Measurements from ENCODE around the gene LHX2. TPM values are rescaled to one million over a fixed set of nuclear protein-coding genes. Genes with fewer than 3 reads are reported as not detected.

LHX2 gene
- total RNA-seq, 1 donor from 2014 or later = not detected

DNA sequence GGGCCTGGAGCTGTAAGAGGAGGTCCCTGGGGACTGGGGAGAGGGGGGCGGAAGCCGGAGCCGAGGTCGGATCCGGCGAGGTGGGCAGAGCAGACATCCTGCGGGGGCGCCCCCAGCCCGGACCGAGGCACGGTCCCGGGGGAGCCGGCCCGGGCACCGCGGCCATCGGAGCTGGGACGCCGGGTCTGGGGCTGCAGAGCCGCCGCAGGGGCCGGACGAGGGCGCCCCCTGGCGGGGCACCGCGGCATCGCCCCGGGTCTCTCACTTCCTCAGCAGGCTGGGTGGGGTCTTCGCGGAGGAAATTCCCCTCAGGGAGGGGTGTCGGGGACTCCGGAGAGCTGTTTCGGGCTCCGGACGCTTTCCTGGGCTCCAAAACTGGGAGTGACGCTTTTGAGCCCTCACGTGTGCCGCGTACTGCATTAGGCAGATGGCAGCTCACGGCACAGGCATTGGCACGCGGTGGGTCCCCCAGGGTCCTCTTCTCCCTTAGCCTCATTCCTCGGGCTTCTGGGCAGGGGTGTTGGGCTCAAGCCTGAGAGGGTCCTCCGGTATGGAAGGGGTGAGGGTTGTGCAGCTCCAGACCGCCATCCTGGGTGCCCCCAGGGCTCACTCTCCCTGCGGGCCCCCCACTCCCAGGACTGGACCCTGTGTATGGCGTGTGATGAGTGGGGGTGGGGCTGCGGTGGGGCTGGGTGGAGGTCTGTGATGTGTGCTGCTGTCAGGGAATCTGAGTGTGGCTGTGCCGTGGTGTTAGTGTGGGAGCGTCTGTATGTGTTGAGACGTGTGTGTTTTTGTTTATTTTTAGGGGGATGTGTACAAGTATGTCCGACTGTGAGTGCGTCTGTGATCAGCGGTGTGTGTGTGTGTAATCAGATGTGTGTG is 29.6 kb downstream of the LHX2 start:
- no peak overlapping the region for H3K27ac Mint-ChIP-seq (ENCODE audit: unreplicated experiment)
- no peaks in the 10 kb centered on the region for H3K36me3 Mint-ChIP-seq (ENCODE audit: unreplicated experiment)
- TF ChIP-seq, protein P1, sequence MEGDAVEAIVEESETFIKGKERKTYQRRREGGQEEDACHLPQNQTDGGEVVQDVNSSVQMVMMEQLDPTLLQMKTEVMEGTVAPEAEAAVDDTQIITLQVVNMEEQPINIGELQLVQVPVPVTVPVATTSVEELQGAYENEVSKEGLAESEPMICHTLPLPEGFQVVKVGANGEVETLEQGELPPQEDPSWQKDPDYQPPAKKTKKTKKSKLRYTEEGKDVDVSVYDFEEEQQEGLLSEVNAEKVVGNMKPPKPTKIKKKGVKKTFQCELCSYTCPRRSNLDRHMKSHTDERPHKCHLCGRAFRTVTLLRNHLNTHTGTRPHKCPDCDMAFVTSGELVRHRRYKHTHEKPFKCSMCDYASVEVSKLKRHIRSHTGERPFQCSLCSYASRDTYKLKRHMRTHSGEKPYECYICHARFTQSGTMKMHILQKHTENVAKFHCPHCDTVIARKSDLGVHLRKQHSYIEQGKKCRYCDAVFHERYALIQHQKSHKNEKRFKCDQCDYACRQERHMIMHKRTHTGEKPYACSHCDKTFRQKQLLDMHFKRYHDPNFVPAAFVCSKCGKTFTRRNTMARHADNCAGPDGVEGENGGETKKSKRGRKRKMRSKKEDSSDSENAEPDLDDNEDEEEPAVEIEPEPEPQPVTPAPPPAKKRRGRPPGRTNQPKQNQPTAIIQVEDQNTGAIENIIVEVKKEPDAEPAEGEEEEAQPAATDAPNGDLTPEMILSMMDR (IDR thresholded peaks at IDR 0.05) = peak; percentile 97
- peak; percentile 90 for DNase-seq (ENCODE audit: extremely low spot score, unreplicated experiment)
- H3K9me3 Mint-ChIP-seq (ENCODE audit: unreplicated experiment) = no peaks in the 10 kb centered on the region
- peak overlapping the region; percentile 55 for H3K4me3 Mint-ChIP-seq (ENCODE audit: unreplicated experiment)
- peaks cover 59% of the 10 kb centered on the region for H3K27me3 Mint-ChIP-seq (ENCODE audit: unreplicated experiment)
- H3K4me1 Mint-ChIP-seq (ENCODE audit: unreplicated experiment) = peaks cover 12% of the 10 kb centered on the region

DNA sequence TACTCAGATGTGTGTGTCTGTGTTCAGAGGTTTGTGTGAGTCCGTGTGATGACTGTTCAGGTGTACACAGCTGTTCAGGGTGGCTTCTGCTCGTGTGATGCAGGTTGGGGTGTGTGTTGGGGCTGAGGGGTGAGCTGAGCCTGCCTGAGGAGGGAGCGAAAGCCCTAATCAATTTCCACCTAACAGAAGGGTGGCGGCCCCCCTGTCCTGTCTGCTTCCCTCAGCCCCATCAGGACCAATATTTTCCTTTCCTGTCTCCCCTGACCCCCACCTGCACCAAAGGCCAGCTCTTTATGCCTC is 30.2 kb downstream of the LHX2 start:
- Mint-ChIP-seq H3K4me3 (ENCODE audit: unreplicated experiment) (peak overlapping the region; percentile 10), H3K9me3 (ENCODE audit: unreplicated experiment) (no peaks in the 10 kb centered on the region), H3K36me3 (ENCODE audit: unreplicated experiment) (no peaks in the 10 kb centered on the region), H3K27me3 (ENCODE audit: unreplicated experiment) (peaks cover 62% of the 10 kb centered on the region), H3K27ac (ENCODE audit: unreplicated experiment) (no peak overlapping the region), H3K4me1 (ENCODE audit: unreplicated experiment) (peaks cover 12% of the 10 kb centered on the region)
- TF ChIP-seq, protein P1 (IDR thresholded peaks at IDR 0.05) = no peak
- no peak for DNase-seq (ENCODE audit: extremely low spot score, unreplicated experiment)

DNA sequence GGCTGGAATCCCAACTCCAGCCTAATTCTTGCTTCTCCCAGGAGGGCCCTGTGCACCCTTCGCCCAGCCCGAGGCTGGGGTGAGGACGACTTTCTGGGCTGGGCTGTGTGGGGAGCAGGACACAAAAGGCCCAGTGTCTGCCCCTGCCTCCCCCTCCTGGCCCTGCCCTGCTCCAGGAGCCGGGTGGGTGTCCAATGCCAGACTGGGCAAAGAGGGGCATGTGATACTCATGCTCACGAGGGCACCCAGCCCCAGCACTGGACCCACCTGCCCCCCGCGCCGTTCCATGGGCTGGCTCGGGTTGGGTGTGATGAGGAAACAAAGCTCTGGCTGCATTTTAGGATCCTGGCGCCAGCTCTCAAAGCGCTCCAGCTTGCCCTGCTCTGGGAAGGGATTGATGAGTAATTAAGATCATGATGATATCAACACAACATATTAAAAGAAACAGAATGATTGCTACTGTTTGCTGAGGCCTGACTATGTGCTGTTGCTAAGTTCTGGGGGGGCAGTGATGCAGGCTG is 30.7 kb downstream of the LHX2 start:
- Mint-ChIP-seq H3K4me3 (ENCODE audit: unreplicated experiment) (no peak overlapping the region), H3K4me1 (ENCODE audit: unreplicated experiment) (peaks cover 12% of the 10 kb centered on the region), H3K9me3 (ENCODE audit: unreplicated experiment) (no peaks in the 10 kb centered on the region), H3K27me3 (ENCODE audit: unreplicated experiment) (peaks cover 62% of the 10 kb centered on the region), H3K36me3 (ENCODE audit: unreplicated experiment) (no peaks in the 10 kb centered on the region), H3K27ac (ENCODE audit: unreplicated experiment) (no peak overlapping the region)
- no peak for DNase-seq (ENCODE audit: extremely low spot score, unreplicated experiment)
- TF ChIP-seq, protein P1 (IDR thresholded peaks at IDR 0.05) = no peak

DNA sequence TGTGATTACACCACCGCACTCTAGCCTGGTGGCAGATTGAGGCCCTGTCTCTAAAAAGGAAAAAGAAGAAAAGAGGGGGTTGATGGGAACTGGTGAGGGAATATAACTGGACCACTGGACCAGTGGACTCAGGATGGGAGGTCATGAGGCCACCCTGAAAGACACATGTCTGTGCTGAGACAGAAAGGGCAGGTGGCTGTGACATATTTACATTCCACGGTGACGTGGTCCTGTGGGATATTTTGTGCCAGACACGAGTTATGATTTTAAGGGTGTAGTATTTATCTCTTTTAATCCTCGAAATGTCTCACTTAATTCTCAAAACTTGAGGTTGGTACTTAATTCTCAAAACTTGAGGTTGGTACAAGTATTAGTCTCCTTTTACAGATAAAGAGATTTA is 32.9 kb downstream of the LHX2 start:
- peaks cover 55% of the 10 kb centered on the region for H3K27me3 Mint-ChIP-seq (ENCODE audit: unreplicated experiment)
- H3K27ac Mint-ChIP-seq (ENCODE audit: unreplicated experiment) = no peak overlapping the region
- no peak overlapping the region for H3K4me3 Mint-ChIP-seq (ENCODE audit: unreplicated experiment)
- no peak for DNase-seq (ENCODE audit: extremely low spot score, unreplicated experiment)
- TF ChIP-seq, protein P1 (IDR thresholded peaks at IDR 0.05) = no peak
- no peaks in the 10 kb centered on the region for H3K36me3 Mint-ChIP-seq (ENCODE audit: unreplicated experiment)
- H3K4me1 Mint-ChIP-seq (ENCODE audit: unreplicated experiment) = peaks cover 12% of the 10 kb centered on the region
- no peaks in the 10 kb centered on the region for H3K9me3 Mint-ChIP-seq (ENCODE audit: unreplicated experiment)

DNA sequence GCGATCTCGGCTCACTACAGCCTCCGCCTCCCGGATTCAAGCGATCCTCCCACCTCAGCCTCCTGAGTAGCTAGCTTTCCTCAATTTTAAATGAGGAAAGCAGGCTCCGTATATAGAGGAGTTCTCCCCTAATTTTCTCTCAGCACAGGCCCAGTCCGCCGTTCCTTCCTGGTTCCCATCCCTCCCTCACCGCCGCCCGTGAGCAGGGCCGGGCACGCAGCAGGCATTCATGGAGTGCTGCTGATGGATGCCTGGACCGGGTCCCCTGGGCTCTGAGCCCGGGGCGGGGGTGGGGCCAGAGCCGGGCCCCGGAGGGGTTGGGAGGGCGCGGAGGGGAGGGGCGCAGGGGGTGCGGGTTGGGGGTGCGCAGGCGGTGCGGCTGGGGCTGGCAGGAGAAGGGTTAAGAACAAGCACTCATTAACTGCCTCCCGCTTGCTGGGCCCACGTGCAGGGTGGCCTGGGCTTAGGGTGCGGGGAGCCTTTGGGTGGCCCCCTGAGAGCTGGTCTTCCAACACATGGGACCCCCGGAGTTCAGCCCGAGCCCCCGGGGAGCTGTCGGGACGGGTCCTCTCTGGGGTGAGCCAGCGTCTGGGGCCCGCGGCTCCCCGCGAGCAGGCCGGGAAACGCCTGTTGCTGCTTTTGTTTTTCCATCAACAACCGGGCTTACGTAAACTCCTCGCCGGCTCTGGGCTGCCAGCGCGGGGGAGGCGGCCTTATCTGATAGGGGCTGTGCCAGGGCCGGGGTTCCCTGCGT is 33.7 kb downstream of the LHX2 start:
- peaks cover 11% of the 10 kb centered on the region for H3K4me1 Mint-ChIP-seq (ENCODE audit: unreplicated experiment)
- peak overlapping the region; percentile 45 for H3K4me3 Mint-ChIP-seq (ENCODE audit: unreplicated experiment)
- TF ChIP-seq, protein P1 (IDR thresholded peaks at IDR 0.05) = no peak
- no peak overlapping the region for H3K27ac Mint-ChIP-seq (ENCODE audit: unreplicated experiment)
- DNase-seq (ENCODE audit: extremely low spot score, unreplicated experiment) = no peak
- H3K27me3 Mint-ChIP-seq (ENCODE audit: unreplicated experiment) = peaks cover 52% of the 10 kb centered on the region
- no peaks in the 10 kb centered on the region for H3K36me3 Mint-ChIP-seq (ENCODE audit: unreplicated experiment)
- no peaks in the 10 kb centered on the region for H3K9me3 Mint-ChIP-seq (ENCODE audit: unreplicated experiment)

Measured in osteocyte (in vitro differentiated cells).